ENCODE measurements around the gene SLC7A1. TPM values are rescaled to one million over a fixed set of nuclear protein-coding genes. Genes with fewer than 3 reads are reported as not detected.

Gene SLC7A1
- total RNA-seq, 1 donor from 2014 or later, result 15.7 TPM

DNA sequence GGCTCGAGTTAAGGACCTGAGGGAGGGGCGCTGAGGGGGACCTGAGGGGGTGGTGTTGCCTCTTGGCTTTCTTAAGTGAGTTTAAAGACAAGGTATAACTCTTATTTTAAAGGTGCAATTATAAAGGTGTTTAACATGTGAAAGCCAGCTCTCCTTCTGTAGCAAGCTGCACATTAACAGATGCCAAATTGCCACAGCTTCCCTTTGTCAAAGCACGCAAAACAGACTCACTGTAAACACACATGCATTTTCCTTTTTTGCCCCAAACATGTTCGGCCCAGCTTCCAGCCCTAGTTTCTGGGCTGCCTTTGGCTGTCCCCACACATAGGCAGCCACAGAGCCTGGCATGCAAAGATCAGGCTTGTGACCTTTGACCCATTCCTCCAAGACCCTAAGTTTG is 111.9 kb downstream of the SLC7A1 start:
- ATAC-seq (no peak), DNase-seq (ENCODE audit: missing footprints) (no peak)
- intact Hi-C loops (cut with DNase I), result no loop called here

DNA sequence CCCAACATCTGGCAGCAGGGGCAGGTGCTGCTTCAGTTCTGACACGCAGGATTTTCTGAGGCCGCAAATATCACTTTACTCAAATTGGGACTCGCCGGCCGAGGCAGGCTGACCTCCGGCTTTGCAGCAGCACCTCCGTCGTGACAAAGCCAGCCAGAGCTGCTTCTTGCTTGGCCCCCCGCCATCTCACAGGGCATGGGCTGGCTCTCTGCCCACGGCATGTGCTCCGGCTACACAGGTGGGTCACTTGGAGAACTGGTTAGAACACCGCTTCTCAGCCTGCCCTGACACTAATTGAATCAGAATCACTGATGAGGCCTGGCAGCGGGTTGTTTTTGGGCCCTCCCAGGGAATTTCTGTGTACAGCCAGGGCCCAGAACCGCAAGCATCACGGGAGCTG is 112.3 kb downstream of the SLC7A1 start:
- intact Hi-C loops (cut with DNase I), result no loop called here
- ATAC-seq, result peak; percentile 25
- DNase-seq (ENCODE audit: missing footprints), result no peak

DNA sequence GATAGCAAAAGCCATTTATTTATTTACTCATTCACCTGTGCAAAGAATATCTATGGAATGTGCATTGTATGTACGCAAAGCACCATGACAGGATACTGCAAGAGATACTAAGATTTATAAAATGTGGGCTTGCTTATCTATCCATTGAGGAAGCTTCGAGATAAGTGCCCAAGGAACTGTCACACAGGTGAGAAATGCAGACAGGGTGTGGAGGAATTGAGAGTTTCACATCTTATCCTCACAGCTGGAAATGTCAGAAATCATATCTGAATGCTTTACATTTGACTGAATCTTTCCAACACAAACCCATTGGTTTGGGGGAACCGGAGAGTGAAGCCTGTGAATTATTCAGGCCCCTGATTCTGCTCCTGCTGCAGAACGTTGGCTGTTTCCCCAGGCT is 113.0 kb downstream of the SLC7A1 start:
- intact Hi-C loops (cut with DNase I), result no loop called here
- DNase-seq (ENCODE audit: missing footprints) (no peak), ATAC-seq (no peak)

GRCh38 chr13:29481603-29482002 is 113.9 kb downstream of the SLC7A1 start:
- no peak for ATAC-seq
- intact Hi-C loops (cut with DNase I), result no loop called here
- no peak for DNase-seq (ENCODE audit: missing footprints)

DNA sequence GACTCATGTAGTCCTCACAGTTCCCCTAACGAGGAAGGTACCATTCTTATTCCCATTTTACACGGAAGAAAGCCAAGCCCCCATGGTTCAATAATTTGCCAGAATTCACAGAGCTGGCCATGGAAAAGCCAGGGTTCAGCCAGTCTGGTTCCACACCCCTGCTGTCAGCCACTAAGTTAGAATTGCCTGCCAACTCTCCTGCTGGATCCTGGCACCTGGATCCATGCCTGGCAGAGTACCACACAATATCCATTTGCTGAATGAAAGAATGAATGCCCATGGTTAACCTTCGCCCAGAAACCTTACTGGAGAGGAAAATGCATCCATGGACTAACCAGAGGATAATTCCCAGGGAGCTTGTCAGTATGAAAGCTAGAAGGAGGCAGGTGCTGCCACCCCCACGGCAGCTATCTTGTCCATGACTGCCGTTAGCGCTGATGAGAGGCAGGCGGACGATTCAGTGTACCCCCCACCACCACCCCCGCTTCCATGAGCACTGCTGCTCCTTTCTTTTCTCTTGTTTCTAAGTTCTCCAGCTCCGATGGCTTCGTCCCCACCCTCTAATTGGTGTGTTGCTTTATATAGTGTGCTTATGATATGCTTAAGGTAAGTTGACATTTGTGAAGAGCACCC is 114.5 kb downstream of the SLC7A1 start:
- DNase-seq (ENCODE audit: missing footprints) (no peak), ATAC-seq (peak; percentile 60)
- intact Hi-C loops (cut with DNase I), result no loop called here

GRCh38 chr13:29479716-29480492 is 115.6 kb downstream of the SLC7A1 start:
- ATAC-seq (no peak), DNase-seq (ENCODE audit: missing footprints) (no peak)
- intact Hi-C loops (cut with DNase I), result loop anchor here (10.0 kb wide), 1 partner anchor 95 kb away; no protein-coding TSS in a partner anchor

DNA sequence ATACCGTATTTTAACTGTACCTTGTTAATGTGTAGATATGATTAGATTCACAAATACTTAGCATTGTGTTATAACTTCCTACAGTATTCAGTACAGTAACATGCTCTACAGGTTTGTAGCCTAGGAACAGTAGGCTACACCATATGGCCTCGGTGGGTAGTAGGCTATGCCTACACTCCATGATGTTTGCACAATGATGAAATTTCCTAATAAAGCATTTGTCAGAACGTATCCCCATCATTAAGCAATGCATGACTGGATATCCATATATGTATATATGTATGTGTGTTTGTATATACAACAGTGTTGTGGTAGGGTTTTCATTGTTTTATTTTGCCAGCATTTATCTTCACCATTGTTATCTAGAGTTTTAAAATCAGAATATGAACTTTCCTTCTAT is 119.4 kb downstream of the SLC7A1 start:
- no peak for ATAC-seq
- intact Hi-C loops (cut with DNase I), result loop anchor here (10.0 kb wide), 1 partner anchor 91 kb away; no protein-coding TSS in a partner anchor
- DNase-seq (ENCODE audit: missing footprints), result no peak

DNA sequence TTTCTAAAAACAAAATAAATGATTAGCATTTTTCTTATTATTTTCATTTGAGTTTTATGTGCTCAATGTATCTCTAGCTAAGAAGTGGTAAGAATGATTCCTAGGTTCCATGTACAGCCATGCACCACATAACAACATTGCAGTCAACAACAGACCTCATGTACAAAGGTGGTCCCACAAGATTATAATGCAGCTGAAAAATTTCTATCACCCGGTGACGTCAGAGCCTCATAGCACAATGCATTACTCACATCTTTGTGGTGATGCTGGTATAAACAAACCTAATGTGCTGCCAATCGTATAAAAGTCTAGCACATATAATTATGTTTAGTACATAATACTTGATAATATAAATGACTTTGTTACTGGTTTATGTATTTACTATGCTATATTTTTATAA is 120.5 kb downstream of the SLC7A1 start:
- intact Hi-C loops (cut with DNase I), result loop anchor here (5.0 to 10.0 kb wide), 2 partner anchors 48 to 90 kb away; no protein-coding TSS in a partner anchor
- ATAC-seq (no peak), DNase-seq (ENCODE audit: missing footprints) (no peak)

DNA sequence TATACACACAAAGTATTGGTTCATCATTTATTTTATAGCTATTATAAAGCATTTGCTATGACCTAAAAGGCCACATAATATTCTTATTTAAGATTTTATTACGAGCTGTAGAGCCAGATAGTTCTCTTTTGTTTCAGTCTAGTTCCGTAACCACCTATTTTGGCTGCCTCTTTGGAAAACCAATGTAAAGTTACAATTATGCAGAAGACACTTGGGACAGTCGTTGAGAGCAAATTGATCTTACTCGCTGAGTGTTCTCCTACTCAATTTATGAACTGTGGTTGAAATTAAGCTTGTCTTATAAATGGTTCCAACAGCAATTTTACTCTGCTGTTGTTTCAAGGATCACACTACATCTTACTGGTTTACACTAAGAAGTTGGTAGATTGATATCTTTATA is 122.3 kb downstream of the SLC7A1 start:
- intact Hi-C loops (cut with DNase I), result loop anchor here (5.0 to 10.0 kb wide), 2 partner anchors 46 to 88 kb away; no protein-coding TSS in a partner anchor
- no peak for DNase-seq (ENCODE audit: missing footprints)

DNA sequence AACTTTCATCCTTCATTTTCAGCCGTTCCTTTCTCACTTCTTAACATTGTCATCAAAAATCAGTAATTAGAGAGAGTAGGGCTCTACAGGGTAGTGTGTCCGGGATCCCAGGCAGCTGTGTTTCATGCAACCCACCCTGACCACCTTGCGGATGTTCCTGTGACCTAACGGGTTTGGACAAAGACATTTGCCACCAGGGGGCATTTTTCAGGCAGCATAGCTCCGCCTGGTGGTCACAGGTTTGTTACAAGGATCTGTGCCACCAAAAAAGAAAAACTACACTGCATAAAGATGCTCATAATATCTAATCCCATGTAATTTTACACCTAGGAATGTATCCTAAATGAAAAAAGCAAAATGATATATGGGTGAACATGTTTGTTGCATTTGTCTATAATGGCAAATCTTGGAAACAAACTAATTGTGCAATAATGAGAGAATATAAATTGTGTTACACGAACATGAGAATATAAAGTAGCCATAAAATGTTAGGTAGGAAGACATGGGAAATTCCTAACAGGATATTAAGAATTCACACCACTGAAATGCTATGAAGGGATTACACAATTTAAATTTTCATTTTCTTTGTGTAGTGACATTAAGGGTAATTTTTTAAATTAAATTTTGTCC is 123.0 kb downstream of the SLC7A1 start:
- DNase-seq (ENCODE audit: missing footprints) (no peak), ATAC-seq (no peak)
- intact Hi-C loops (cut with DNase I), result loop anchor here (5.0 to 10.0 kb wide), 2 partner anchors 45 to 88 kb away; no protein-coding TSS in a partner anchor

More for the DNA sequence above, 122.3 kb downstream of the SLC7A1 start:
- no peak for ATAC-seq

GRCh38 chr13:29471551-29471950 is 123.9 kb downstream of the SLC7A1 start:
- ATAC-seq (no peak), DNase-seq (ENCODE audit: missing footprints) (no peak)
- intact Hi-C loops (cut with DNase I), result loop anchor here (5.0 to 10.0 kb wide), 2 partner anchors 44 to 87 kb away; no protein-coding TSS in a partner anchor

DNA sequence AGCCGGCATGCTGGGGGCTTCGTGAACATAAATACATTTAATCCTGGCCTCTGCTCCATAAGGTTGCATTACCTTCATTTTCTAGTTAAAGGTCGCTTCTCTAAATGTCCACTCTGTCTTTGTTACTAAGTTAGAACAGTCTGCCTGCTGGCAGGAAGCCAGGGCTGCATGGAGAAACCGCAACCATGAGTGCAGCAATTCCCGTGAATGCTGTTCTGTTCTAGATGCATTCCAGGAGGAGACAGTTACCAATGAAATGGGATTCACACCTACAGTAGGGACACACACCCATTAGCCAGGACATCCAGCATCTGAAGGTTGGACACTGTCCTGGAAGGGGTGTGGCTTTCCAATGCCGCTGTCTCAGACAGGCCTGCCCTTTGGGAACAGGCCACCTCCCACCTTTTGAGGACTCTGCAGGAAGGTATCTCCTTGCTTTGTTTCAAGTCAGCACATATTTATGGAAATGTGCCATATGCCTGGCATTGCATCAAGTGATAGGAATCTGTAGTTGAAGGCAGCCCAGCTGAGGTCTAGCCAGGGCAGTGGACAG is 129.7 kb downstream of the SLC7A1 start:
- DNase-seq (ENCODE audit: missing footprints), result peak; percentile 82
- ATAC-seq, result peak; percentile 73
- intact Hi-C loops (cut with DNase I), result loop anchor here (2.0 kb wide), 1 partner anchor 31 kb away; no protein-coding TSS in a partner anchor

- intact Hi-C loops (cut with DNase I), result loop anchor here (2.0 kb wide), 1 partner anchor 29 kb away; no protein-coding TSS in a partner anchor
- DNase-seq (ENCODE audit: missing footprints) (no peak), ATAC-seq (peak; percentile 77)
Observed at GRCh38 chr13:29464105-29464679, 131.3 kb downstream of the SLC7A1 start.

GRCh38 chr13:29459813-29460355 is 135.6 kb downstream of the SLC7A1 start:
- intact Hi-C loops (cut with DNase I), result no loop called here
- no peak for ATAC-seq
- DNase-seq (ENCODE audit: missing footprints), result no peak

All from Right ventricle myocardium inferior (tissue), 1 donor.